Measurements from ENCODE around the gene RPS15. TPM values are rescaled to one million over a fixed set of nuclear protein-coding genes. Genes with fewer than 3 reads are reported as not detected.

Gene RPS15
- polyA plus RNA-seq, 1 donor (not counting 4 experiments of a cell fraction or from before 2014, with no cell fraction given), result 795 TPM

- Histone ChIP-seq H3K4me1 (ENCODE audit: control insufficient read depth, extremely low read depth, insufficient read depth, low read length) (peaks cover 4% of the 10 kb centered on the region), H3K4me3 (ENCODE audit: control insufficient read depth in 2 of 3, extremely low read depth in 1 of 3, insufficient read depth in 2 of 3, low read depth in 1 of 3, low read length in 3 of 3) (no peak overlapping the region), H3K4me2 (ENCODE audit: control insufficient read depth, extremely low read depth, insufficient read depth, low read depth, low read length) (no peak overlapping the region), H3K9me3 (ENCODE audit: control insufficient read depth, low read depth, low read length) (no peaks in the 10 kb centered on the region), H3K9me1 (ENCODE audit: control insufficient read depth, extremely low read depth, insufficient read depth, low read length) (no peaks in the 10 kb centered on the region), H2AFZ (ENCODE audit: control insufficient read depth, low read length) (no peak overlapping the region), H3K27me3 (ENCODE audit: control insufficient read depth, extremely low read depth, insufficient read depth, low read length) (no peaks in the 10 kb centered on the region), H3K27ac (ENCODE audit: control insufficient read depth, insufficient read depth, low read length) (no peak overlapping the region), H3K36me3 (ENCODE audit: control insufficient read depth in 2 of 2, extremely low read depth in 1 of 2, insufficient read depth in 2 of 2, low read length in 2 of 2) (no peaks in the 10 kb centered on the region), H4K20me1 (ENCODE audit: control insufficient read depth, extremely low read depth, insufficient read depth, low read length) (no peaks in the 10 kb centered on the region), H3K9ac (ENCODE audit: control insufficient read depth, extremely low read depth, insufficient read depth, low read length) (no peak overlapping the region), H3K79me2 (ENCODE audit: control insufficient read depth, insufficient read depth, low read length) (peaks cover 6% of the 10 kb centered on the region)
- DNase-seq (ENCODE audit: low read depth, low spot score), result no peak
- TF ChIP-seq EZH2 (IDR thresholded peaks at IDR 0.05; ENCODE audit: low read length), result no peak
- TF ChIP-seq, protein P1, sequence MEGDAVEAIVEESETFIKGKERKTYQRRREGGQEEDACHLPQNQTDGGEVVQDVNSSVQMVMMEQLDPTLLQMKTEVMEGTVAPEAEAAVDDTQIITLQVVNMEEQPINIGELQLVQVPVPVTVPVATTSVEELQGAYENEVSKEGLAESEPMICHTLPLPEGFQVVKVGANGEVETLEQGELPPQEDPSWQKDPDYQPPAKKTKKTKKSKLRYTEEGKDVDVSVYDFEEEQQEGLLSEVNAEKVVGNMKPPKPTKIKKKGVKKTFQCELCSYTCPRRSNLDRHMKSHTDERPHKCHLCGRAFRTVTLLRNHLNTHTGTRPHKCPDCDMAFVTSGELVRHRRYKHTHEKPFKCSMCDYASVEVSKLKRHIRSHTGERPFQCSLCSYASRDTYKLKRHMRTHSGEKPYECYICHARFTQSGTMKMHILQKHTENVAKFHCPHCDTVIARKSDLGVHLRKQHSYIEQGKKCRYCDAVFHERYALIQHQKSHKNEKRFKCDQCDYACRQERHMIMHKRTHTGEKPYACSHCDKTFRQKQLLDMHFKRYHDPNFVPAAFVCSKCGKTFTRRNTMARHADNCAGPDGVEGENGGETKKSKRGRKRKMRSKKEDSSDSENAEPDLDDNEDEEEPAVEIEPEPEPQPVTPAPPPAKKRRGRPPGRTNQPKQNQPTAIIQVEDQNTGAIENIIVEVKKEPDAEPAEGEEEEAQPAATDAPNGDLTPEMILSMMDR (optimal IDR thresholded peaks at IDR 0.05 in 1 of 3, IDR thresholded peaks at IDR 0.05 in 1 of 3, conservative IDR thresholded peaks at IDR 0.05 in 1 of 3; ENCODE audit: extremely low read depth in 1 of 3, insufficient read depth in 2 of 3, low read length in 3 of 3), result no peak
- dilution Hi-C loops (cut with MboI; ENCODE audit: extremely low pct_ligation_motif_present, low sequenced_read_pairs), result no loop called here
- FAIRE-seq, result no peak
Observed at GRCh38 chr19:1483131-1483978, 45.2 kb downstream of the RPS15 start.

GRCh38 chr19:1483979-1484428 lies 45.8 kb downstream of the RPS15 start:
- Histone ChIP-seq H3K27me3 (ENCODE audit: control insufficient read depth, extremely low read depth, insufficient read depth, low read length) (no peaks in the 10 kb centered on the region), H3K9me1 (ENCODE audit: control insufficient read depth, extremely low read depth, insufficient read depth, low read length) (no peaks in the 10 kb centered on the region), H3K9ac (ENCODE audit: control insufficient read depth, extremely low read depth, insufficient read depth, low read length) (no peak overlapping the region), H2AFZ (ENCODE audit: control insufficient read depth, low read length) (no peak overlapping the region), H3K27ac (ENCODE audit: control insufficient read depth, insufficient read depth, low read length) (no peak overlapping the region), H3K4me1 (ENCODE audit: control insufficient read depth, extremely low read depth, insufficient read depth, low read length) (peaks cover 4% of the 10 kb centered on the region), H3K79me2 (ENCODE audit: control insufficient read depth, insufficient read depth, low read length) (no peaks in the 10 kb centered on the region), H3K4me2 (ENCODE audit: control insufficient read depth, extremely low read depth, insufficient read depth, low read depth, low read length) (no peak overlapping the region), H3K36me3 (ENCODE audit: control insufficient read depth in 2 of 2, extremely low read depth in 1 of 2, insufficient read depth in 2 of 2, low read length in 2 of 2) (no peaks in the 10 kb centered on the region), H4K20me1 (ENCODE audit: control insufficient read depth, extremely low read depth, insufficient read depth, low read length) (no peaks in the 10 kb centered on the region), H3K9me3 (ENCODE audit: control insufficient read depth, low read depth, low read length) (no peaks in the 10 kb centered on the region), H3K4me3 (ENCODE audit: control insufficient read depth in 2 of 3, extremely low read depth in 1 of 3, insufficient read depth in 2 of 3, low read depth in 1 of 3, low read length in 3 of 3) (no peak overlapping the region)
- FAIRE-seq (no peak), DNase-seq (ENCODE audit: low read depth, low spot score) (no peak)
- dilution Hi-C loops (cut with MboI; ENCODE audit: extremely low pct_ligation_motif_present, low sequenced_read_pairs), result no loop called here
- TF ChIP-seq EZH2 (IDR thresholded peaks at IDR 0.05; ENCODE audit: low read length), result no peak
- TF ChIP-seq, protein P1 (optimal IDR thresholded peaks at IDR 0.05 in 1 of 3, IDR thresholded peaks at IDR 0.05 in 1 of 3, conservative IDR thresholded peaks at IDR 0.05 in 1 of 3; ENCODE audit: extremely low read depth in 1 of 3, insufficient read depth in 2 of 3, low read length in 3 of 3), result no peak

All from keratinocyte (primary cell).